Testis (tissue), 2 donors: ENCODE data around the gene ZNF8.

Experiments used
- POLR2A ChIP-seq: fragments of 450-650 bp; IDR thresholded peaks from one replicate; pipeline ENCODE4 v1.6.1; 2017; ENCODE audit warnings: antibody characterized with exemption, mild to moderate bottlenecking, moderate library complexity
- TF ChIP-seq, protein P1 (sequence below), 3 experiments: fragments of 450-650 bp in 2 of 3; fragments of 200-600 bp in 1 of 3; sonication (generic) in 1 of 3; IDR thresholded peaks; one replicate each; pipeline ENCODE4 v1.5.1; 2016 to 2019; ENCODE audit warnings: antibody characterized with exemption in 3 of 3, mild to moderate bottlenecking in 2 of 3, moderate library complexity in 1 of 3

DNA sequence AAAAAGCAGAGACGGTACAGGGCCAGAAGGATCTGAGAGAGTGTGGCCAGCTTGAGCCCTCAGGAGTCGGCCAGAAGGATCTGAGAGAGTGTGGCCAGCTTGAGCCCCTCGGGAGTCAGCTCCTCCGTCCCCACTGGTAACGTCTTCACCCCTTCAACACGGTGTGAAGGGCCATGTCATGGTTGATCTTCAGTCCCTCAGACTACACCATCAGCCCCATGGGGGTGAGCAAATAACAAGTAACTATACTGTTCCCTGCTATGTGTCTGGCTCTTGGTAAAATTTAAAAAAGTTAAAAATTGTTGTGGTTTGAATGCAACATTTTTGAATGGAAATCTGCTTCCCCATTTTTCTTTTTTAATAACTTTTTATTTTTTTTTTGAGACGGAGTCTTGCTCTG, 1.6 kb upstream of the ZNF8 start:
- TF ChIP-seq, protein P1, sequence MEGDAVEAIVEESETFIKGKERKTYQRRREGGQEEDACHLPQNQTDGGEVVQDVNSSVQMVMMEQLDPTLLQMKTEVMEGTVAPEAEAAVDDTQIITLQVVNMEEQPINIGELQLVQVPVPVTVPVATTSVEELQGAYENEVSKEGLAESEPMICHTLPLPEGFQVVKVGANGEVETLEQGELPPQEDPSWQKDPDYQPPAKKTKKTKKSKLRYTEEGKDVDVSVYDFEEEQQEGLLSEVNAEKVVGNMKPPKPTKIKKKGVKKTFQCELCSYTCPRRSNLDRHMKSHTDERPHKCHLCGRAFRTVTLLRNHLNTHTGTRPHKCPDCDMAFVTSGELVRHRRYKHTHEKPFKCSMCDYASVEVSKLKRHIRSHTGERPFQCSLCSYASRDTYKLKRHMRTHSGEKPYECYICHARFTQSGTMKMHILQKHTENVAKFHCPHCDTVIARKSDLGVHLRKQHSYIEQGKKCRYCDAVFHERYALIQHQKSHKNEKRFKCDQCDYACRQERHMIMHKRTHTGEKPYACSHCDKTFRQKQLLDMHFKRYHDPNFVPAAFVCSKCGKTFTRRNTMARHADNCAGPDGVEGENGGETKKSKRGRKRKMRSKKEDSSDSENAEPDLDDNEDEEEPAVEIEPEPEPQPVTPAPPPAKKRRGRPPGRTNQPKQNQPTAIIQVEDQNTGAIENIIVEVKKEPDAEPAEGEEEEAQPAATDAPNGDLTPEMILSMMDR (IDR thresholded peaks at IDR 0.05), result no peak
- TF ChIP-seq POLR2A, result no peak
